ENCODE data around the gene EXOC4. TPM values are rescaled to one million over a fixed set of nuclear protein-coding genes. Genes with fewer than 3 reads are reported as not detected.

EXOC4 gene
- total and polyA plus RNA-seq, 2 of the 13 experiments (the other 11 are each of a cell fraction or from before 2014, with no cell fraction given), result 22.5 to 39.0 TPM

DNA sequence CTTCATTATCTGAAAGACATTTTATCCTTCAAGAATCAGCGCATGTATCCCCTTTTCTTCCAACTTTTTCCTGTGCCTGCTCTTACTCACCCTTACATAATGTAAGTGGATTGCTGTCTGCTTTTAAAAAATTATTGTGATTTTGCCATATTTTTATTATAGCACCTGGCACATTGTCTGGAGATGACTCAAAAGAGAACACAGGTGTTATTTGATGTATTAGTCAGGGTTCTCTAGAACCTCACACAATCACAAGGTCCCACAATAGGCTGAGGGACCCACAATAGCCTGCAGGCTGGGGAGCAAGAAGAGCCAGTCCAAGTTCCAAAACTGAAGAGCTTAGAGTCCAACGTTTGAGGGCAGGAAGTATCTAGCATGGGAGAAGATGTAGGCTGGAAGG, 390.0 kb downstream of the EXOC4 start:
- POLR2A ChIA-PET, result no interaction called here
- FAIRE-seq (no peak), DNase-seq (ENCODE audit: low spot score) (no peak), ATAC-seq (no peak)
- 98% methylated on average over 2 of the region's 2 CpGs for WGBS (ENCODE audit: low lambda C conversion rate)
- TF ChIP-seq ZNF543 (CRISPR knock-in tag; IDR thresholded peaks at IDR 0.05), result no peak
- TF ChIP-seq AGO2 (optimal IDR thresholded peaks at IDR 0.05; ENCODE audit: low read depth, low read length), result no peak
- TF ChIP-seq MIER2 (CRISPR knock-in tag; IDR thresholded peaks at IDR 0.05), result no peak
- TF ChIP-seq, protein P1, sequence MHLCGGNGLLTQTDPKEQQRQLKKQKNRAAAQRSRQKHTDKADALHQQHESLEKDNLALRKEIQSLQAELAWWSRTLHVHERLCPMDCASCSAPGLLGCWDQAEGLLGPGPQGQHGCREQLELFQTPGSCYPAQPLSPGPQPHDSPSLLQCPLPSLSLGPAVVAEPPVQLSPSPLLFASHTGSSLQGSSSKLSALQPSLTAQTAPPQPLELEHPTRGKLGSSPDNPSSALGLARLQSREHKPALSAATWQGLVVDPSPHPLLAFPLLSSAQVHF (CRISPR knock-in tag; IDR thresholded peaks at IDR 0.05), result no peak
- no peak for TF ChIP-seq ZNF501 (CRISPR knock-in tag; IDR thresholded peaks at IDR 0.05)
- TF ChIP-seq, protein P2, sequence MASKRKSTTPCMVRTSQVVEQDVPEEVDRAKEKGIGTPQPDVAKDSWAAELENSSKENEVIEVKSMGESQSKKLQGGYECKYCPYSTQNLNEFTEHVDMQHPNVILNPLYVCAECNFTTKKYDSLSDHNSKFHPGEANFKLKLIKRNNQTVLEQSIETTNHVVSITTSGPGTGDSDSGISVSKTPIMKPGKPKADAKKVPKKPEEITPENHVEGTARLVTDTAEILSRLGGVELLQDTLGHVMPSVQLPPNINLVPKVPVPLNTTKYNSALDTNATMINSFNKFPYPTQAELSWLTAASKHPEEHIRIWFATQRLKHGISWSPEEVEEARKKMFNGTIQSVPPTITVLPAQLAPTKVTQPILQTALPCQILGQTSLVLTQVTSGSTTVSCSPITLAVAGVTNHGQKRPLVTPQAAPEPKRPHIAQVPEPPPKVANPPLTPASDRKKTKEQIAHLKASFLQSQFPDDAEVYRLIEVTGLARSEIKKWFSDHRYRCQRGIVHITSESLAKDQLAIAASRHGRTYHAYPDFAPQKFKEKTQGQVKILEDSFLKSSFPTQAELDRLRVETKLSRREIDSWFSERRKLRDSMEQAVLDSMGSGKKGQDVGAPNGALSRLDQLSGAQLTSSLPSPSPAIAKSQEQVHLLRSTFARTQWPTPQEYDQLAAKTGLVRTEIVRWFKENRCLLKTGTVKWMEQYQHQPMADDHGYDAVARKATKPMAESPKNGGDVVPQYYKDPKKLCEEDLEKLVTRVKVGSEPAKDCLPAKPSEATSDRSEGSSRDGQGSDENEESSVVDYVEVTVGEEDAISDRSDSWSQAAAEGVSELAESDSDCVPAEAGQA (IDR thresholded peaks at IDR 0.05; ENCODE audit: low read depth), result no peak
- TF ChIP-seq, protein P2 (CRISPR knock-in tag; IDR thresholded peaks at IDR 0.05; ENCODE audit: borderline replicate concordance), result no peak
- no peak for TF ChIP-seq ZNF597 (CRISPR knock-in tag; IDR thresholded peaks at IDR 0.05)
- TF ChIP-seq MZF1 (CRISPR knock-in tag; IDR thresholded peaks at IDR 0.05; ENCODE audit: borderline replicate concordance), result no peak
- TF ChIP-seq NR0B2 (CRISPR knock-in tag; IDR thresholded peaks at IDR 0.05), result no peak
- no peak for TF ChIP-seq ZNF136 (CRISPR knock-in tag; IDR thresholded peaks at IDR 0.05; ENCODE audit: low read depth)
- TF ChIP-seq, protein P3, sequence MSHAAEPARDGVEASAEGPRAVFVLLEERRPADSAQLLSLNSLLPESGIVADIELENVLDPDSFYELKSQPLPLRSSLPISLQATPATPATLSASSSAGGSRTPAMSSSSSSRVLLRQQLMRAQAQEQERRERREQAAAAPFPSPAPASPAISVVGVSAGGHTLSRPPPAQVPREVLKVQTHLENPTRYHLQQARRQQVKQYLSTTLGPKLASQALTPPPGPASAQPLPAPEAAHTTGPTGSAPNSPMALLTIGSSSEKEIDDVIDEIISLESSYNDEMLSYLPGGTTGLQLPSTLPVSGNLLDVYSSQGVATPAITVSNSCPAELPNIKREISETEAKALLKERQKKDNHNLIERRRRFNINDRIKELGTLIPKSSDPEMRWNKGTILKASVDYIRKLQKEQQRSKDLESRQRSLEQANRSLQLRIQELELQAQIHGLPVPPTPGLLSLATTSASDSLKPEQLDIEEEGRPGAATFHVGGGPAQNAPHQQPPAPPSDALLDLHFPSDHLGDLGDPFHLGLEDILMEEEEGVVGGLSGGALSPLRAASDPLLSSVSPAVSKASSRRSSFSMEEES (CRISPR knock-in tag; IDR thresholded peaks at IDR 0.05), result no peak
- Histone ChIP-seq H3K27me3 (ENCODE audit: control insufficient read depth in 1 of 2, insufficient read depth in 2 of 2, low read length in 2 of 2) (no peaks in the 10 kb centered on the region), H3K79me2 (ENCODE audit: insufficient read depth, low read length) (no peaks in the 10 kb centered on the region), H3K4me2 (ENCODE audit: low read depth, low read length) (no peak overlapping the region), H3K27ac (ENCODE audit: extremely low read length, insufficient read depth, low read length) (no peak overlapping the region), H4K20me1 (ENCODE audit: insufficient read depth, low read length) (no peaks in the 10 kb centered on the region), H3K4me3 (replicated peaks in 1 of 3; ENCODE audit: insufficient read depth in 1 of 3, low read depth in 2 of 3, low read length in 3 of 3) (no peak overlapping the region), H3K4me1 (ENCODE audit: insufficient read depth, low read length) (no peaks in the 10 kb centered on the region), H3K36me3 (replicated peaks in 1 of 2; ENCODE audit: control insufficient read depth in 1 of 2, insufficient read depth in 2 of 2, low read length in 2 of 2) (no peaks in the 10 kb centered on the region), H3K9me3 (ENCODE audit: low read length) (no peaks in the 10 kb centered on the region), H2AFZ (ENCODE audit: low read length) (no peak overlapping the region), H3K9ac (ENCODE audit: insufficient read depth, low read depth, low read length) (no peak overlapping the region)
- intact Hi-C loops (cut with micrococcal nuclease; ENCODE audit: unreplicated experiment) (no loop called here), in situ Hi-C loops (cut with HindIII; ENCODE audit: extremely low pct_ligation_motif_present, low pct_unique_long_range_greater_than_20kb) (no loop called here)
- BruUV-seq (replicated peaks), result no TSS peak
- CTCF ChIA-PET (ENCODE audit: low intra/inter-chr PET ratio, low total read pairs), result no interaction called here

Measured in HepG2 (cell line).